GM12892 (cell line): ENCODE measurements around the gene TTYH2.

Experiments used
- POLR2A ChIP-seq: IDR thresholded peaks from 2 replicates; pipeline ENCODE4 v1.6.1; 2011; ENCODE audit warnings: low read depth, low read length, control low read depth
- POLR2AphosphoS5 ChIP-seq: IDR thresholded peaks from 2 replicates; pipeline ENCODE4 v1.6.1; 2011; ENCODE audit warnings: low read depth, low read length, control low read depth
- TAF1 ChIP-seq: IDR thresholded peaks from 2 replicates; pipeline ENCODE4 v1.6.1; 2011; ENCODE audit warnings: low read depth, mild to moderate bottlenecking, control low read depth, low read length, borderline replicate concordance

DNA sequence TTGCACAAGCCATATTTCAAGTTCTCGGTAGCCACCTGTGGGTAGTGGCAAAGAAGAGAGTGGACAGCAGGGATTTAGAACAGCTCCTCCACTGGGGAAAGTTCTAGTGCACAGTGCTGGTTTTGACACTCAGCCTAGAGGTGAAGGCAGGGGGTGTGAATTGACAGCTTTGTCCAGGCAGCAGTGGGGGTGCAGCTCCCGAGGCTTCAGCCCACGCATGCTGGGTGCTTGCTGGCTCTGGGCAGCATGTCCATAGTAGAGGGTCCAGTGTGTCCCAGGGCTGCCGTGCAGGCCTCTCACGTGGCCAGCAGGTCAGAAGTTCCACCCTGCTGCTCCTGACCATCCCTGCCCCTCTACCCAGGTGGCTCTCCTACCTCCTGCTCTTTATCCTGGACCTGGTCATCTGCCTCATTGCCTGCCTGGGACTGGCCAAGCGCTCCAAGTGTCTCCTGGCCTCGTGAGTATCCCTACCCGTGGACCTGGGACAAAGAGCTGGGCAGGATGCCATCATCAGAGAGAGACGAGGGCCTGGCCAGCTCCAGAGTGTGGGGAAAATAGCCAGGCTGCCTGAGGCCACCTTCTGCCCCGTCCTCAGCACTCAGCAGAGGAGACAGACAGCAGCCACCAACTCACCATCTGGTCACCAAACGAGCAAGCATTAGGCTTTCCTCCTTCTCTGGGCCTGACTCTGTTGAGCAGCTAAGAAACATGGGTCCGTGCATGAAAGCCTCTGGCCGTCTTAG is 29.8 kb downstream of the TTYH2 start:
- TF ChIP-seq POLR2A = no peak
- TF ChIP-seq POLR2AphosphoS5 = no peak
- no peak for TF ChIP-seq TAF1
